Caco-2 (cell line): ENCODE data around the gene CDC42BPA. TPM values are rescaled to one million over a fixed set of nuclear protein-coding genes. Genes with fewer than 3 reads are reported as not detected.

Source experiments
- BruUV-seq: library from RNA; stranded (reverse); fragments of 400-500 nt; replicated peaks from 2 replicates; lab custom pipeline; 2021; lab: Mats Ljungman, UMichigan
- CTCF ChIA-PET: fragments of 300-600 bp; sonication (Branson Sonifier 250); formaldehyde crosslinking; loops from one replicate; lab custom pipeline; 2022; ENCODE audit warnings: antibody characterized with exemption; lab: Charles Lee
- POLR2A ChIA-PET: fragments of 300-600 bp; sonication (Branson Sonifier 250); formaldehyde crosslinking; loops from one replicate; lab custom pipeline; 2022; ENCODE audit warnings: antibody characterized with exemption; lab: Charles Lee
- DNase-seq, 2 experiments: peaks; one replicate each; pipeline versions ENCODE4 v3.0.0 to v3.0.0-alpha.2; 2020 to 2022
- H3K27me3 ChIP-seq: replicated peaks from 2 replicates; pipeline ENCODE4 v1.6.0; 2011; ENCODE audit warnings: low read length; ENCODE audit not compliant: control insufficient read depth, insufficient read depth
- H3K36me3 ChIP-seq: 2 replicates; pipeline ENCODE4 v1.5.1; 2011; ENCODE audit warnings: low read length; ENCODE audit not compliant: control insufficient read depth, insufficient read depth
- H3K4me1 ChIP-seq: fragments of 250-450 bp; sonication (Bioruptor Pico); 2 replicates; pipeline ENCODE4 v1.5.1; 2020; ENCODE audit warnings: mild to moderate bottlenecking
- H3K4me3 ChIP-seq: 2 replicates; pipeline ENCODE4 v1.5.1; 2011; ENCODE audit warnings: low read depth, mild to moderate bottlenecking, control low read depth, low read length
- H3K9me3 ChIP-seq: fragments of 250-450 bp; sonication (Bioruptor Pico); 2 replicates; pipeline ENCODE4 v1.5.1; 2020; ENCODE audit warnings: mild to moderate bottlenecking, moderate library complexity
- H3K27ac Mint-ChIP-seq: one replicate; pipeline ENCODE4 v1.8.0; 2022; ENCODE audit warnings: mixed read lengths; ENCODE audit not compliant: unreplicated experiment
- H3K27me3 Mint-ChIP-seq: one replicate; pipeline ENCODE4 v1.8.0; 2022; ENCODE audit warnings: mixed read lengths; ENCODE audit not compliant: insufficient read depth, unreplicated experiment
- H3K36me3 Mint-ChIP-seq: one replicate; pipeline ENCODE4 v1.8.0; 2022; ENCODE audit warnings: mild to moderate bottlenecking, mixed read lengths; ENCODE audit not compliant: insufficient read depth, unreplicated experiment
- H3K4me1 Mint-ChIP-seq: one replicate; pipeline ENCODE4 v1.8.0; 2022; ENCODE audit warnings: low read depth, mixed read lengths; ENCODE audit not compliant: unreplicated experiment
- H3K4me3 Mint-ChIP-seq: one replicate; pipeline ENCODE4 v1.8.0; 2022; ENCODE audit warnings: mild to moderate bottlenecking, moderate library complexity, mixed read lengths; ENCODE audit not compliant: unreplicated experiment
- H3K9me3 Mint-ChIP-seq: one replicate; pipeline ENCODE4 v1.8.0; 2022; ENCODE audit warnings: mixed read lengths; ENCODE audit not compliant: unreplicated experiment
- CTCF ChIP-seq, 2 experiments: fragments of 200-600 bp in 1 of 2; IDR thresholded peaks; 1 replicate in 1 of 2; 2 replicates in 1 of 2; pipeline versions ENCODE4 v1.5.1 to v1.8.0; 2011 to 2022; ENCODE audit warnings: antibody characterized with exemption in 1 of 2, control low read depth in 1 of 2, inconsistent platforms in 1 of 2, low read depth in 1 of 2, low read length in 1 of 2, mild to moderate bottlenecking in 1 of 2, moderate library complexity in 1 of 2; ENCODE audit not compliant: insufficient read depth in 1 of 2, severe bottlenecking in 1 of 2, unreplicated experiment in 1 of 2
- intact Hi-C: fragments of 100-400 bp; cut with micrococcal nuclease; formaldehyde crosslinking; loops from one replicate; pipeline ENCODE4 v1.10.0; 2022; ENCODE audit not compliant: unreplicated experiment
- total RNA-seq: library from RNA; stranded (reverse); gene quantifications from 2 replicates; pipeline ENCODE4 v1.2.3, GENCODE V29; 2022

The CDC42BPA gene
- total RNA-seq, 1 experiment from 2014 or later: 38.3 TPM

- TF ChIP-seq CTCF (IDR thresholded peaks at IDR 0.05; ENCODE audit: insufficient read depth in 1 of 2, low read depth in 1 of 2, low read length in 1 of 2, severe bottlenecking in 1 of 2, unreplicated experiment in 1 of 2): no peak
- H3K36me3 ChIP-seq: no peaks in the 10 kb centered on the region; the same call in 1 of the 2 replicates
- H3K4me1 Mint-ChIP-seq: no peaks in the 10 kb centered on the region
- H3K36me3 Mint-ChIP-seq: peaks cover 15% of the 10 kb centered on the region
- BruUV-seq: no TSS peak
- H3K4me3 ChIP-seq: no peak overlapping the region
- H3K27ac Mint-ChIP-seq: no peak overlapping the region
- no peaks in the 10 kb centered on the region for H3K27me3 ChIP-seq
- DNase-seq: no peak
- H3K27me3 Mint-ChIP-seq: no peaks in the 10 kb centered on the region
- CTCF ChIA-PET: no interaction called here
- intact Hi-C loops: no loop called here
- H3K4me3 Mint-ChIP-seq: no peak overlapping the region
- H3K9me3 Mint-ChIP-seq: peaks cover 20% of the 10 kb centered on the region
- H3K9me3 ChIP-seq: no peaks in the 10 kb centered on the region; the same call in 1 of the 2 replicates
- POLR2A ChIA-PET: no interaction called here
- H3K4me1 ChIP-seq: no peaks in the 10 kb centered on the region
Measured at GRCh38 chr1:226960944-226961765, 357.1 kb downstream of the CDC42BPA start.

- Mint-ChIP-seq H3K9me3 (peaks cover 21% of the 10 kb centered on the region), H3K36me3 (peaks cover 15% of the 10 kb centered on the region), H3K4me3 (no peak overlapping the region), H3K27me3 (no peaks in the 10 kb centered on the region), H3K4me1 (no peaks in the 10 kb centered on the region), H3K27ac (no peak overlapping the region)
- no peak for DNase-seq
- POLR2A ChIA-PET: no interaction called here
- TF ChIP-seq CTCF (IDR thresholded peaks at IDR 0.05; ENCODE audit: insufficient read depth in 1 of 2, low read depth in 1 of 2, low read length in 1 of 2, severe bottlenecking in 1 of 2, unreplicated experiment in 1 of 2): no peak
- H3K4me3 ChIP-seq: no peak overlapping the region
- no TSS peak for BruUV-seq
- H3K27me3 ChIP-seq: no peaks in the 10 kb centered on the region
- intact Hi-C loops: no loop called here
- CTCF ChIA-PET: no interaction called here
- no peaks in the 10 kb centered on the region for H3K4me1 ChIP-seq
- no peaks in the 10 kb centered on the region; the same call in 1 of the 2 replicates for H3K36me3 ChIP-seq
- H3K9me3 ChIP-seq: no peaks in the 10 kb centered on the region; the same call in 1 of the 2 replicates
Measured at GRCh38 chr1:226960256-226960655, 358.0 kb downstream of the CDC42BPA start.

GRCh38 chr1:226958300-226958699 lies 360.0 kb downstream of the CDC42BPA start:
- peaks cover 15% of the 10 kb centered on the region for H3K36me3 Mint-ChIP-seq
- Histone ChIP-seq H3K9me3 (no peaks in the 10 kb centered on the region; the same call in 1 of the 2 replicates), H3K27me3 (no peaks in the 10 kb centered on the region), H3K4me3 (no peak overlapping the region), H3K36me3 (peaks cover 1% of the 10 kb centered on the region; the same call in 1 of the 2 replicates), H3K4me1 (no peaks in the 10 kb centered on the region)
- no peaks in the 10 kb centered on the region for H3K27me3 Mint-ChIP-seq
- no peak for TF ChIP-seq CTCF (IDR thresholded peaks at IDR 0.05; ENCODE audit: insufficient read depth in 1 of 2, low read depth in 1 of 2, low read length in 1 of 2, severe bottlenecking in 1 of 2, unreplicated experiment in 1 of 2)
- H3K4me3 Mint-ChIP-seq: no peak overlapping the region
- H3K9me3 Mint-ChIP-seq: peaks cover 21% of the 10 kb centered on the region
- intact Hi-C loops: no loop called here
- DNase-seq: no peak
- ChIA-PET CTCF (no interaction called here), POLR2A (no interaction called here)
- no peak overlapping the region for H3K27ac Mint-ChIP-seq
- no TSS peak for BruUV-seq
- H3K4me1 Mint-ChIP-seq: no peaks in the 10 kb centered on the region
